Progenitor cell of endocrine pancreas (in vitro differentiated cells): Measurements from ENCODE around the gene PARD6G. TPM values are rescaled to one million over a fixed set of nuclear protein-coding genes. Genes with fewer than 3 reads are reported as not detected.

ENCODE experiments used
- DNase-seq: peaks from one replicate; pipeline ENCODE4 v3.0.0; 2021; ENCODE audit warnings: low spot score; ENCODE audit not compliant: unreplicated experiment
- H3K27ac Mint-ChIP-seq: 2 replicates; pipeline ENCODE4 v1.8.0; 2021; ENCODE audit warnings: mild to moderate bottlenecking, moderate library complexity, mixed read lengths
- H3K27me3 Mint-ChIP-seq: 2 replicates; pipeline ENCODE4 v1.8.0; 2021; ENCODE audit warnings: mixed read lengths
- H3K36me3 Mint-ChIP-seq: 2 replicates; pipeline ENCODE4 v1.8.0; 2022; ENCODE audit warnings: mixed read lengths; ENCODE audit not compliant: insufficient read depth
- H3K4me1 Mint-ChIP-seq: 2 replicates; pipeline ENCODE4 v1.8.0; 2021; ENCODE audit warnings: low read depth, mixed read lengths
- H3K4me3 Mint-ChIP-seq: 2 replicates; pipeline ENCODE4 v1.8.0; 2021; ENCODE audit warnings: low read depth, mild to moderate bottlenecking, moderate library complexity, mixed read lengths
- H3K9me3 Mint-ChIP-seq: 2 replicates; pipeline ENCODE4 v1.8.0; 2021; ENCODE audit warnings: low read depth, mixed read lengths
- total RNA-seq: library from RNA; stranded (reverse); gene quantifications from 2 replicates; pipeline ENCODE4 v1.2.1, GENCODE V29; 2021
- TF ChIP-seq, protein P1 (sequence below): fragments of 200-600 bp; sonication (generic); IDR thresholded peaks from one replicate; pipeline ENCODE4 v1.5.0; 2021; ENCODE audit warnings: antibody characterized with exemption, mild to moderate bottlenecking; ENCODE audit not compliant: unreplicated experiment

Gene PARD6G
- total RNA-seq, 1 donor from 2014 or later = 25.8 TPM

DNA sequence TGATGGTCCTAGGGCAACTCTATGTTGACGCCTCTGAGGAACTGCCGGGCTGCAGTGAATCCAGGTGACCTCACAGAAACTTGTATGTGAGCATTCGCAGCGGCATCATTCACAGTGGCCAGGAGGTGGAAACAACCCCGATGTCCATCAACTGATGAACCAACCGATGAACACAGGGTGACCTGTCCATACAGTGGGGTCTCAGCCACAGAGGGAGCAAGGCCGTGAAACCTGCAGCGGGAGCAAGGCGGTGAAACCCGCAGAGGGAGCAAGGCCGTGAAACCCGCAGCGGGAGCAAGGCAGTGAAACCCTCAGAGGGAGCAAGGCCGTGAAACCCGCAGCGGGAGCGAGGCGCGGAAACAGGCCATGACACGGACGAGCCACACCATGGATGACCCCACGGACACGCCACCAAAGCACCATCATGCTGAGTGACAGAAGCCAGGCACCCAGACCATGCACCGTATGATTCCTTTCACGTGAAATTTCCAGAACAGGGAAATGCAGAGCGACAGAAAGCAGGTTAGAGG is 63.0 kb downstream of the PARD6G start:
- Mint-ChIP-seq H3K36me3 (no peaks in the 10 kb centered on the region), H3K27ac (no peak overlapping the region), H3K9me3 (no peaks in the 10 kb centered on the region), H3K4me3 (no peak overlapping the region), H3K27me3 (no peaks in the 10 kb centered on the region), H3K4me1 (no peaks in the 10 kb centered on the region)
- DNase-seq = no peak
- TF ChIP-seq, protein P1, sequence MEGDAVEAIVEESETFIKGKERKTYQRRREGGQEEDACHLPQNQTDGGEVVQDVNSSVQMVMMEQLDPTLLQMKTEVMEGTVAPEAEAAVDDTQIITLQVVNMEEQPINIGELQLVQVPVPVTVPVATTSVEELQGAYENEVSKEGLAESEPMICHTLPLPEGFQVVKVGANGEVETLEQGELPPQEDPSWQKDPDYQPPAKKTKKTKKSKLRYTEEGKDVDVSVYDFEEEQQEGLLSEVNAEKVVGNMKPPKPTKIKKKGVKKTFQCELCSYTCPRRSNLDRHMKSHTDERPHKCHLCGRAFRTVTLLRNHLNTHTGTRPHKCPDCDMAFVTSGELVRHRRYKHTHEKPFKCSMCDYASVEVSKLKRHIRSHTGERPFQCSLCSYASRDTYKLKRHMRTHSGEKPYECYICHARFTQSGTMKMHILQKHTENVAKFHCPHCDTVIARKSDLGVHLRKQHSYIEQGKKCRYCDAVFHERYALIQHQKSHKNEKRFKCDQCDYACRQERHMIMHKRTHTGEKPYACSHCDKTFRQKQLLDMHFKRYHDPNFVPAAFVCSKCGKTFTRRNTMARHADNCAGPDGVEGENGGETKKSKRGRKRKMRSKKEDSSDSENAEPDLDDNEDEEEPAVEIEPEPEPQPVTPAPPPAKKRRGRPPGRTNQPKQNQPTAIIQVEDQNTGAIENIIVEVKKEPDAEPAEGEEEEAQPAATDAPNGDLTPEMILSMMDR = no peak

DNA sequence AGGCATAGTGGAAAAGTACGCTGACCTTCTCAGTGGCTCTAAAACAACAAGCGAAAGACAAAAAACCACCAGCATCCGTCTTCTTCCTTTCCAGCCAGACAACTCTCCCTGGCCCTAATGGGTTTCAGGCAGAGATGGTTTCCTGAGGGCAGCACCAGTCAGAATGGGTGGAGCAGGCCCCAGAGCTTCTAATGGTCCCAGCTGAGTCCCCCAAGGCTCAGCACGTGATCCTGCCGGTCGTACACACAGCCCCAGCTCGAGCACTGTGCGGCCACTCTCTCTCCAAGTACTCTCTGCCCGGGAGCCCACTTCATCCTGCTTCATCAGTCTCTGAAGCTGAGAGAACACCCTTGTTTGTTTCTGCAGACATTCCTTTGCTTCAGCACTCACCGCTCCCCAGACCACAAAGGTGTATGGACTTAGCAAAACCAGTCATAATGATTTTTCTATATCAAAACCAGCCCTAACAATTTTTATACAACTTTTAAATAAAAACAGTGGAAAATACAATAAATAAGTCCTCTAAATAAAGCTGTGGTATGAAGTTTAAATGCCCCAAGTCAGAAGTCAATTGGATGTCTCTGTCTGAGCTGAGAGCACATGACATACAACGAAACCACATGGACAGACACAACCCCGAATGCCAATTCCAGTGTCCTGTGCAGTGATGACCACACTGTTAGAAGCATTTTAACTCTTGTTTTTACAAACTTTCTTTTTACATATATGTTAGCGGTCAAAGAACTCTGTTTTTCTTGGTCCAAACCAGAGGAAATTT is 63.9 kb downstream of the PARD6G start:
- H3K4me3 Mint-ChIP-seq = no peak overlapping the region
- TF ChIP-seq, protein P1 = no peak
- H3K27ac Mint-ChIP-seq = no peak overlapping the region
- H3K9me3 Mint-ChIP-seq = no peaks in the 10 kb centered on the region
- no peaks in the 10 kb centered on the region for H3K36me3 Mint-ChIP-seq
- no peak for DNase-seq
- H3K4me1 Mint-ChIP-seq = no peaks in the 10 kb centered on the region
- no peaks in the 10 kb centered on the region for H3K27me3 Mint-ChIP-seq

DNA sequence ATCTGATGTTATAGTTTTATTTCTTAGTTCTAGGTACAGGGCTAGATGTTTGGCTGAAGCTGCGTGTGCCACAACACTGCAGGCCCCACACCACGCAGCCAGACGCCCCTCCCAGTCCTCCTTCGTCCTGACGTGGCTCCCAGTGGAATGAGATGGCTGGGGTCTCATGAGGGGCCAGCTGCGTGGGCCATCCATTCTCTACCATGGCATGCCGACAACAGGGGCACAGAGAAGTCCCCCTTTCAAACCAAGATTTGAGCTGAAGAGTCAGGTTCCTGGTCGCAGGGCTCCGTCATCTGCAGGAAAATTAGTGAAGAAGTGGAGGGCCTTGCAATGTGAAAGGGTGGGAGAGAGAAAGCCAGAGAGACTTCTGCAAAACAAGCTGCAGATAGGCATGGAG is 64.5 kb downstream of the PARD6G start:
- TF ChIP-seq, protein P1 = no peak
- Mint-ChIP-seq H3K27ac (no peak overlapping the region), H3K4me1 (no peaks in the 10 kb centered on the region), H3K36me3 (no peaks in the 10 kb centered on the region), H3K9me3 (no peaks in the 10 kb centered on the region), H3K27me3 (no peaks in the 10 kb centered on the region), H3K4me3 (no peak overlapping the region)
- no peak for DNase-seq

DNA sequence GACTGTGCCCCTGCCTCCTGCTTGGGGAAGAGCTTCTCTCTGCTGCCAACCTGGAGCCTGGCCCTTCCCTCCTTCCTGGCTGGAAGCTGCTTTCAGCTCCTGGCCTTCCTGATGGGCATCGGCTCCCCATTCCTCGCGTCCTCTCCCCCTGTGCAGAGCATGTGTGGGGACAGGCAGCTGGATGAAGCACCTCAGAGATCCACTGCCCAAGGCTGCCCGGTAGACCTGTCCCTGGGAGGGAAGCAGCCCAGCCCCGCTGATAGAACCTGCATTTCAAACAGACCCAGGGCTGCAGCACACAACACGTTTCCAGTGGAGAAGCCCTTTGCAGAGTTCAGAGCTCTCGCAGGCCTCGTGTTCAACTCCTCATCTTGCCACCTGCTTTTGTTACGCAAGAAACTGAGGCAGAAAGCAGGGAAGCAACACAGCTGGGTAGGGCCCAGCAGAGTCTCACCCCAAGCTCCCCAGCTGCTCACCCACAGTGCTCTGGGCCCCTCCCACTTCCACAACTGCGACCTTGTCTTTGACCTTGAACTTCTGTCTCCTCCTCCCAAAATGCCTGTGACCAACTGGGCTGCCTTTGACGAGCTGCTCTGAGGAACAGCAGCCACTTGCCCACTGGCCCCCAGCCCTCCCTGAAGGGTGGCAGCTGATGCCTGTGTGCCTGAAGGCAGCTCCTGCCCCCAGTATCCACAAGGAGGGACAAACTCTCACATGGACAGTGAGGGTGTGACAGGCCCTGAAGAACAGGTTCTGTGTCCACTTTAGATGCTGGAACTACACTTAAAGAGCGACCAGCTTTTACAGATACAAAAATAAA is 65.5 kb downstream of the PARD6G start:
- no peak for DNase-seq
- Mint-ChIP-seq H3K36me3 (no peaks in the 10 kb centered on the region), H3K4me1 (no peaks in the 10 kb centered on the region), H3K9me3 (no peaks in the 10 kb centered on the region), H3K4me3 (no peak overlapping the region), H3K27ac (no peak overlapping the region), H3K27me3 (no peaks in the 10 kb centered on the region)
- TF ChIP-seq, protein P1 = no peak

DNA sequence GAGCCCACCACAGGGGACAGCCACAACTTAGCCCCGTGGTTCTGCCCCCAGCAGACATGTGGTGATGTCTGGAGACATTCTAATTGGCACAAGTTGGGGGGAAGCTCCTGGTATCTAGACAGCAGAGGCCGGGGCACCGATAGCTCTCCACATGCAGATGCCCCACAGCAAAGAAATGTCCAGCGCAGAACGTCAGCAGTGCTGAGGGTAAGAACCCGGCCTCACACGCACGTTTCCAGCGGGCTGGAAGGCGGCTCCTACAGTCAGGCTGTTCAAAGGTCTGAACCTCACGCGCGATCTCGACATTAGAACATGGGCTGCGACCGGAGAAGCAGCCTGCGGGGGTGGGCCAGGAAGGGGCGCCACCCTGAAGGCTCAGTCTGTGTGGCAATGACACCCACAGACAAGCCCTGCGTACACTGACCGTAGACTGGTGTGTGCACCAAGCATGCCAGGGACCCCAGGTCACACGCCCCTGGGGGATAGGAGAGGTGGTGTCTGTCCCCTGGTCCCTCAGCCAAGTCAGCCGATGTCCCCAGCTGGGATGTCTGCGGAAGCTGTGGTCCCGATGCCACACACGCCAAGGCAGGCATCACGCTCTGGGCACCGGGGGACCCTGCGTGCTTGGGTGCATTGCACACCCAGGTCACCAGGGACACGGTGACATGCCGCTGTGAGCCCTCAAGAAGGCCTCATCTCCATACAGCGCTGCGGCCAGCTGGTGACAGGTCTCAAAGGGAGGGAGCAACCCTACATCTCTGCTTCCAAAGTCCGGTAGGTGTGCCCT is 66.3 kb downstream of the PARD6G start:
- Mint-ChIP-seq H3K4me1 (peaks cover 7% of the 10 kb centered on the region), H3K36me3 (no peaks in the 10 kb centered on the region)
- DNase-seq = no peak

More for the DNA sequence above, 66.3 kb downstream of the PARD6G start:
- H3K9me3 Mint-ChIP-seq = no peaks in the 10 kb centered on the region
- TF ChIP-seq, protein P1 = no peak
- no peak overlapping the region for H3K4me3 Mint-ChIP-seq
- no peak overlapping the region for H3K27ac Mint-ChIP-seq
- no peaks in the 10 kb centered on the region for H3K27me3 Mint-ChIP-seq
